ENCODE measurements around the gene MVB12B. TPM values are rescaled to one million over a fixed set of nuclear protein-coding genes. Genes with fewer than 3 reads are reported as not detected.

The MVB12B gene
- total RNA-seq, 1 donor from 2014 or later, result 1.0 TPM

DNA sequence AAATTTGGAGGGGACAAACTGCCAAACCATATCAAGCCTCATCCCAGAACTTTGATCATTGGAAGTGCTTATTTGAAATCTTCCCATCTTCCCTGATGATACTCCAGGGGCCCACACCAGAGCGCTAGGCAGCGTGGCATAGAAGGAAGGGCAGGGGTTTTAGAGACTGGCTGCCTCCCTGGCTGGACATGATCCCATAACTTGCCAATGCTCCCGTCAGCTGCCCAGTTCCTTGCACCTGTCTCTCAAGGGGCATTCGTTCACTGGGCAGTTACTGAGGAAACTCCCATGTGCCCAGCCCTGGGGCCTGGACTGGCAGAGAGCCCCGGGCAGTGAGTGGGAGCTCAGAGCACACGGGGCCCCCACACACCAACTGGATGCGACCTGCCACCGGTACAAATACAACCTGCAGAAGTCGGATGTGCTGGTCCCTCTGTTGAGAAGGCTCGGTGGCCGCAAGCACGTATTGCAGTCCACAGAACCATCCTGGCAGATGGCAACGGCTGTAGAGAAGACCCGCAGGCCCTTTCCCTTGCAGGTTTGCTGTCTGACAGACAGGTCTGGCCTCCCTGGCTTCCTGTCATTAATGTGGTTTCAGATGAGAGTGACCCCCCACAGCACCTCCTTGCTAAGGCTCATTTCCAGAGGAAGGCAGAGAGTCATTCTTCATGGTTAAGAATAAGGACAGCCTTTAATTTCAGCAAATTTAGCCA is 122.4 kb downstream of the MVB12B start:
- intact Hi-C loops (cut with micrococcal nuclease), result no loop called here

DNA sequence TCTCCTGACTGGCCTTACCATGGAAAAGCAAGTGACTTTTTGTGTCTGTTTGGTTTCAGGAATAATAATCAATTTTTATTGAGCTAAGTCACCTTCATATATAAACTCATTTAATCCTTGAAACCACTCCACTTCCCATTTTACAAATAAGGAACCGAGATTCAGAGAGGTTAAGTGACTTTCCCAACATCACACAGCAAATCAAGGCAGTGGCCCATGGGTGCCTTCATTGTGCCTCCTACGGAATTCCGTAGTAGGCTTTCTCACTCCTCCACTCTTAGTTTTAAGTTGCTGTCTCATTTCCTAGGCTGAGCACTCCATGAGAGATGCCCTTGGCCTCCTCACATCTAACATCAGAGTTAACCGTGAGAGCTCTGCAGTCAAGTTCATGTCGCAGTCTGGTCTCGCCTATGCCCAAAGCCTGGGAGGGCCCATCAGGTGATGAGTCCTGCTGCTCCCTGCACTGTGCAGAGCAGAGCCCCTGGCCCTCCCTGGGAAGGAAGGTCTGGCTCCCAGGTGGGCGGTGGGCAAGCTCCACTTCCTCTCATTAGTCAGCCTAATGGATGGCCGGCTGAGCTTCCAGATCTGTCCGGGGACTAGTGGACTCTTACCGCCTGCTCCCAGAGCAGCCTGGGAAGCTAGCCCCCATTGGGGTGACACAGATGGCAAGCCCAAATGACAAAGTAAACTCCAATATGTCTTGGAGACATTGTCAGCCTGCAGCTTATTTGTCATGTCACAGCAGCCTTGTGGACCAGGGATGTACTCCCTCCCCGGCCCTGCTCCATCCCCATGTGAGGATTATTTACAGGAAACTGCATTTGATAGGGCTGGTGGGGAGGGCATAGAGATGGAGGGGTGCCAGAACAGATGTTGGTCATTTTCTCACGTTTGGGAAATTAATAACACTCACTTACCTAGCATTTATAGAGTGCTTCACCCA is 123.4 kb downstream of the MVB12B start:
- intact Hi-C loops (cut with micrococcal nuclease), result no loop called here

DNA sequence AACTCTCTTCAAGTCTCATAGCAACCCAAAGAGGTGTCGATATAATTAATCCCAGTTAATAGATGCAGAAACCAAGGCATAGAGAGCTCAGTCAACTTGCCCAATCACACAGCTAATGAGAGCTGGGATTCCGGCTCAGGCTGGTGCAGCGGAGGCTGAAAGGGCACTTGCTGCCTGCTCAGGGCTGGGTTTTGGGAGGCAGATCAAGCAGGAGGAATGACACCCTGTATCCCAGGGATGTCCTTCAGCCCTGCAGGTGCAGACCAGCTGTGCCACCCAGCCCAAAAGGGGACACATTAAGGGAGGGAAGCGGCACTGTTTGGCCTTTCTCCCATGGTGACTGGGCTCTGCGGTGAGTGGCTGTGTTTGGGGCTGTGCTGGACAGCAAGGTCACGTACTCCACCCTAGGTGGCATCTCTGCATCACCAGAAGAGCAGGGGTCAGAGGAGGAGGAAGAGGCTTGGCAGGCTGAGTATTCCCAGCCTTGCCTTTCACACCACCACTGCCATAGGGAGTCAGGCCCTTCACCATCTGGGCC is 124.1 kb downstream of the MVB12B start:
- intact Hi-C loops (cut with micrococcal nuclease), result no loop called here

DNA sequence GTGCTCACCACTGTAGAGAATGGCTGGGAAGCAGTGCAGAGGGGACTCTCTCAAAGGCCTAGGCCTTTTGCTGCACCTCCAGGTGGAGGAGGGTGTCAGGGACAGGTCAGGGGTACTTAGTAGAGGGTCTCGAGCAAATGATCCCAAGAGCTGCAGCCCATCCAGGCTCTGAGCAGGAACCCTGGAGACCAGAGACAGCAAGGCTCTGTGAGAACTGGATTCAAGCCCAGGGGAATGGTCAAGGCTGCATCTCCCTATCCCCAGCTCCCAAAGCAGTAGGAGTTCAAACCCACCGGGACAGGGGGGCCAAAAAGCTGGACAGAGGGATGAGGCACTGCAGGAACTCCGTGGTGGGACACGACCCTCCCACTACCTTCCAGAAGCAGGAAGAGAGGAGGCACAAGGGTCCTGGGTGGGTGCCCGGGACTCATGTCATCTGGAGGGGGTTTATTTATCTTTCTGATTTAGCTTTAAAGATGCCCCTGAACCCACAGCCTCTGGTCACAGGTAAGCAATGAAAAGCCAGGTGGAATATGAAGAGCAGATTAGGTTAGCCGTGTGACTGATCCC is 124.8 kb downstream of the MVB12B start:
- intact Hi-C loops (cut with micrococcal nuclease), result no loop called here

DNA sequence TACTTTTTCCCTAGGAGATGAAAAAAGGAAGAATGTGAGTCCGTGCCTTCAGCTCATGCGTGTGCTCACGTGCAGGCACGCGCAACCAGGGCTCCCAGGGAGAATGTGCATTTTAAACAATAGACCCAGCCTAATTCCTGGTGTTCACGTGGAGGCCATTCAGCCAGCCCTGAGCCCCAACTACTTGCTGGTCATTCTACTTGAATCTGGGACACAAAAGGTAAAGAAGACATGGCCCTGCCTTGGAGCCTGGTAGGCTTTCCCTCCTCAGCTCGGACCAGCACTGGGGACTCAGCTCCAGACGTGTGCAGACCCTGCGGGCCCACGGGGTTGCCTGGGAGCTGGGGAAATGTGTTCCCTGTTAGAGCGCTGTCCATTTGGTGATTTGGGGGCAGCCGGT is 125.5 kb downstream of the MVB12B start:
- intact Hi-C loops (cut with micrococcal nuclease), result no loop called here

- intact Hi-C loops (cut with micrococcal nuclease), result no loop called here
Measured at GRCh38 chr9:126453156-126453963, 126.7 kb downstream of the MVB12B start.

DNA sequence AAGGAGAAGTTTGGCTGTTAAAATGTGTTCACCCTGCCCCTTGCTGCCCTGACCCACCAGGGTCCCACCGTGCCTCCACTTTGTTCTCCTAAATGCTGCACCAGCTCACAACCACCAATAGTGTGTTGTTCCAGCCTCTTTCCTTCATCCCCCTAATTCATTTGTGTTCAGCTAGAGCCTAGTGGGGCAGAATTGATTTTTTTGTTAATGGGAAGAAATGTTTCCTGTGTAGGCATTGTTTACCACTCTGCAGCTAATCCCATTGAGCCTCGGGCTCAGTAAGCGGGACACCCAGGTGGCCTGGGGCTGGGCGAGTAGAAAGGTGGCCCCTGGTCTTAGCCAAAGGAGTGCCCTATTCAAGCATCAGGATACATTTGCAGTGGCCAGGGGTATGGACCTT is 127.6 kb downstream of the MVB12B start:
- intact Hi-C loops (cut with micrococcal nuclease), result no loop called here

DNA sequence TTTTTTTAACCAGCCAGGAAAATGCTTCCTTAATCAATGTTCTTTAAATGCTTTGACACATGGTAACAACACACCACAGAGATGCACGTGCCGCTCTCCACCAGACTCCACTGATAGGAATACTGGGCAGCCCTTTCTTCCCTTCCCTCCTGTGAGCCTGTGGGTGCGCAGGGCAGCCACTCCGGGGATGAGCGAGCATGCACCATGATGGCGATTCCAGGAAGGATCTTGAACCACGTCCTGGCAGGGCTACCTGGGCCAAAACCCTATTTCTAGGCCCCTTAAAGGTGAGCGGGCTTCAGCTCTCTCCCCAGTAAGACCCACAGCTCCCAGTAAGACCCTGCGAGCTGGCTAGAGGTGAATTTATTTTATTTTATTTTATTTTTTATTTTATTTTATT is 128.2 kb downstream of the MVB12B start:
- intact Hi-C loops (cut with micrococcal nuclease), result no loop called here

DNA sequence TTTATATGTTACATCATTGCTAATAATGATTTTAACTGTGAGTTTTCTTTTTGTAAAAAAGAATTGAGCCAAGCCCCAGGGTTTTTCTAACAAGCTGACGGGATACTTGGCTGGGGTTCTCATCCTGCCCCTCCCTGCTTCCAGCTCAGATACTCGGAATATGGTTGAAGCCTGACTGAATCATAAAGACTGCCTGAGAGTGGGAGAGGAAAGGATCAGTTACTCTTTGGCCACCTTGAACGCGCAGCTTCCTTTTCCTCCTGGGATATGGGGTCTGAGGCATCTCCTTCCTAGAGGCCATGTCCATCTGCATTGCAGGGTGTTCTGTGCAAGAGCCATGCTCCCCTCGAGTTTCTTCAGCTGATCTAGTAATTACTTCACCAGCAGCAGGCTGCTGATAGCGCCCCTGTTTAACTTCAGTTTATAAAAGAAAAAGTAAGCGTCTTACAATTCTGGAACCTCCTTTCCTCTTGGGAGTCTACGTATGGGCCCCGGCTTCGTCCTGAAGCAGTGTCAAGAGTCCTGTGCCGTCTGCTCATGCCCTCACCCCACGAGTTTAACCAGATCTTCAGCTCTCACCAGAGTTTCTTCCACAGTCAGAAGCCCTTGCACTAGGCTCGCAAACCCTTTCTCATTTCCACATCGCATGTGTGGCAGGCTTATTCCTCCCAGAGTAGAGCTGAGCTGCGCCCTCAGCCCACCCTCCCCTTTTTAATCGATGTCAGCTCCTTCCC is 130.0 kb downstream of the MVB12B start:
- intact Hi-C loops (cut with micrococcal nuclease), result no loop called here

- intact Hi-C loops (cut with micrococcal nuclease), result no loop called here
Measured at GRCh38 chr9:126457175-126457547, 130.5 kb downstream of the MVB12B start.

DNA sequence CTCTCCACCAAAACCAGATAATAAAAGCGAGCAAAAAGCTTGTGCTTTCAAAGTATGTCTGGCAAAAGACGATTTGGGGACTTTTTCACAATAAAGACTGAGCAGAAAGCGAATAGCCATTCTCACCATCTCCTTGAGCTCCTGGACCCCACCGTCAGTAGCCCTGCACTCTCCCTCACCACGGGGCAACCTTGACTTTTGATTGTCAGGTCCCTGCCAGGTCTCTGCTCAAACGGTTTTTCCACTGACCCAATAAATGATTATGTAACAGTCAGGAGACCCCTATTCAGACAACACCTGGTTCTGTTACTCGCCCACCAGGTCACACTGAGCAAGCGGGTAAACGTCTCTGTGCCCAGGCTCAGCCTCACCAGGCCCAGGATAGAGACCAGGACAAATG is 131.3 kb downstream of the MVB12B start:
- intact Hi-C loops (cut with micrococcal nuclease), result no loop called here

DNA sequence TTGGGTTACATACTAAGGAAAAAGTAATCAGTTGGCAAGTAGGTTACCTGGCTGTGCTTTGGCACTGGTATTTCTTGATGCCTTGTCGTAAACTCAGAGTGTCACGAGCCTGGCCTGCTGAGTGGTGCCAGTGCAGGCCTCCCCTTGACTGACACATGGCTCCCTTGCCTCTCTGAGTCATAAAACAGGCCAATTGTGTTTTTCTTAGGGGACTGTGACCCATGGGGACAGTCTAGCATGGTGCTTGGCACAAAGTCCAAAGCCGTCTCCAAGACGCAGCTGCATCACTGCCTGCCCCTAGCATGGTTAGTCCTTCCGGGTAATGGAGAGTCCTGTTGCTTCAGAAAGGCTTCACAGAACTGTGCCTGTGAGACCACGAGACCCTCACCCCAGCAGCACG is 132.5 kb downstream of the MVB12B start:
- intact Hi-C loops (cut with micrococcal nuclease), result no loop called here

DNA sequence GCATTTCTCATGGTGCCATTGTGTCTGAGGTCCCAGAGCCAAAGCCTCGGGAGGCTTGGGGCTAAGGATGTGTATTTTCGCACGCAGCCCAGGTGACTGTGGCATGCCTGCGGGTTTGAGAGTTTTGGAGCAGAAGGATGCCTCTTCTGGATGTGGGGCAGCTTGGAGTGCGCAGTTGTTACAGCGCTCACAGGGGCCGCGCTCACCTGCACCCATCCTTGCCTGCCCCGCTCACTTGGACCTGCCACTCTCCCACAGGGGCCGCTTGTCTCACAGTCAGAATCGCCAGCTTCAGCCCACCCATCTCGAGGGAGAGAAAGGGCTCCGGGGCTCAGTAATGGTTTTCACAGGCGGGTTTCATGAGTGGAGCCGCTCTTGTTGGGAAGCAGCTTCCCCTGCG is 132.9 kb downstream of the MVB12B start:
- intact Hi-C loops (cut with micrococcal nuclease), result no loop called here

GRCh38 chr9:126459965-126460843 is 133.6 kb downstream of the MVB12B start:
- intact Hi-C loops (cut with micrococcal nuclease), result no loop called here

GRCh38 chr9:126461029-126461428 is 134.4 kb downstream of the MVB12B start:
- intact Hi-C loops (cut with micrococcal nuclease), result no loop called here

- intact Hi-C loops (cut with micrococcal nuclease), result no loop called here
Measured at GRCh38 chr9:126461608-126462007, 135.0 kb downstream of the MVB12B start.

DNA sequence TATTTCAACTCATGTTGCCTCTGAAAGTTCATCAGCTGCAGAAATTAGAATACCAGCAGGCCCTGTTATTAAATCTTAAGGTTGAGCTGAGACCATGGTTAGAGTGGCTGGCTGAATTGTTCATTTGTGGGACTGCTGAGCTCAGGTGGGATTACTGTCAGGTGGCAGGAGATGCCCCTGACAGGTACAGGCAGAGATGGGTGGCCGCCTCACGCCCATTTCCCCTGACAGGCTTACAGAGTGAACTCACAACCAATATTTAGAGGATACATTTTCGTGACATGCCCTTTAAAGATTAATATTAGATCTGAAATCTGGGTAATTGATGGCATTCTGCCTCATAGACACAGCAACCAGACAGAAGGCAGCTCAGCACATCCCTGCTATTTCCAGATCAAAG is 136.0 kb downstream of the MVB12B start:
- intact Hi-C loops (cut with micrococcal nuclease), result no loop called here

- intact Hi-C loops (cut with micrococcal nuclease), result no loop called here
Measured at GRCh38 chr9:126463426-126463825, 136.8 kb downstream of the MVB12B start.

DNA sequence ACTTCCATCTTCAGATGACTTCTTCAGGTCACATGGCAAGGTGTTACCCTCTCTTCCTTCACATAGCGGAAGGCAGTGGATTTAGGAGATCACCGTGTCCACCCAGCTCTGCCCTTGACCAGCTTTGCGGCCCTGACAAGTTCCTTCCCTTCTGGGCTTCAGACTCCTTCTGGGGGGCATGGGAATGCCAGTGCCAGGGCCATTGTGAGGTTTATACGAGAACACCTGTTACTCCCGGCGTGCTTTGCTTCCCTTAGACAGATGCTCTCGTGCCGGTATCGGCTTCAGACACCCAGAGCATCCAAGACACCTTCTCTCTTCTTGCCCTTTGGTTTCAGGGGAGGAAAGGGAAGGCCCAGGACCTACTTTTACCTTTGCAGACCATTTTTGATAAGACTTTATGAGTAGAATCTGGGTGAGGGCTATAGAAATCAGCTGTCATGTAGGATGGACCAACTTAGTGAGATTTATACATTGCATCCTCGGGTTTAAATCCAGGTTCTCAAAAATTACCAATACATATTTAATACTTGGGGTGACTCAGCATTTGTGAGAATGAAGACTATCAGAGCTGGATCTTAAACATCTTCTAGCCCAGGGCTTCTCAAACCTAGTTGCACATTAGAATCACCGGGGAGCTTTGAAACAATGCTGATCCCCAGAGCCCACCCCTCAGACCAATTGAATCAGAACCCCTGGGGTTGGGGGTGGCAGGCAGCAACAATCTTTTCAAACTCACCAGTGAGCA is 138.2 kb downstream of the MVB12B start:
- intact Hi-C loops (cut with micrococcal nuclease), result no loop called here

Data from T-helper 2 cell treated with Interferon-gamma antibody and Interleukin-4, amounts not matched to agents 100 ng/mL and 5 ng/mL, for 36 hours (primary cell).